Epithelial cell of prostate (primary cell): ENCODE data around the gene MRTFA.

Experiments used
- DNase-seq: peaks from one replicate; pipeline ENCODE4 v3.0.0-alpha.2; 2011; ENCODE audit warnings: low read depth, low spot score
- H3K27ac ChIP-seq: fragments of 450-650 bp; 2 replicates; pipeline ENCODE4 v1.5.1; 2017; ENCODE audit warnings: mild to moderate bottlenecking

MRTFA gene

GRCh38 chr22:40446203-40446602, 190.3 kb downstream of the MRTFA start:
- H3K27ac ChIP-seq = no peak overlapping the region
- no peak for DNase-seq

GRCh38 chr22:40444178-40444831, 192.2 kb downstream of the MRTFA start:
- DNase-seq = no peak
- no peak overlapping the region for H3K27ac ChIP-seq

GRCh38 chr22:40443732-40444131, 192.8 kb downstream of the MRTFA start:
- no peak overlapping the region for H3K27ac ChIP-seq
- no peak for DNase-seq

- DNase-seq = no peak
- H3K27ac ChIP-seq = no peak overlapping the region
These were observed 194.6 kb downstream of the MRTFA start for GRCh38 chr22:40441761-40442390.

- DNase-seq = no peak
- no peak overlapping the region for H3K27ac ChIP-seq
These were observed 199.8 kb downstream of the MRTFA start for GRCh38 chr22:40436505-40437431.

GRCh38 chr22:40434745-40435144, 201.8 kb downstream of the MRTFA start:
- no peak overlapping the region for H3K27ac ChIP-seq

GRCh38 chr22:40434106-40434505, 202.4 kb downstream of the MRTFA start:
- no peak overlapping the region for H3K27ac ChIP-seq
- no peak for DNase-seq

More at GRCh38 chr22:40434745-40435144, 201.8 kb downstream of the MRTFA start:
- DNase-seq = no peak

- no peak for DNase-seq
- no peak overlapping the region for H3K27ac ChIP-seq
These were observed 203.0 kb downstream of the MRTFA start for GRCh38 chr22:40433416-40434090.

GRCh38 chr22:40432625-40433024, 203.9 kb downstream of the MRTFA start:
- H3K27ac ChIP-seq = no peak overlapping the region
- DNase-seq = no peak

- DNase-seq = no peak
- H3K27ac ChIP-seq = no peak overlapping the region
These were observed 204.4 kb downstream of the MRTFA start for GRCh38 chr22:40432157-40432556.

GRCh38 chr22:40430991-40431390, 205.5 kb downstream of the MRTFA start:
- H3K27ac ChIP-seq = no peak overlapping the region
- DNase-seq = no peak

GRCh38 chr22:40429481-40429880, 207.0 kb downstream of the MRTFA start:
- H3K27ac ChIP-seq = no peak overlapping the region
- DNase-seq = no peak

- H3K27ac ChIP-seq = no peak overlapping the region
- no peak for DNase-seq
These were observed 207.7 kb downstream of the MRTFA start for GRCh38 chr22:40428796-40429195.

- no peak for DNase-seq
- no peak overlapping the region for H3K27ac ChIP-seq
These were observed 209.8 kb downstream of the MRTFA start for GRCh38 chr22:40426594-40427333.

- DNase-seq = no peak
- no peak overlapping the region for H3K27ac ChIP-seq
These were observed 211.4 kb downstream of the MRTFA start for GRCh38 chr22:40425082-40425481.

GRCh38 chr22:40423882-40424640, 212.5 kb downstream of the MRTFA start:
- no peak for DNase-seq
- H3K27ac ChIP-seq = no peak overlapping the region

- no peak for DNase-seq
- H3K27ac ChIP-seq = no peak overlapping the region
These were observed 213.2 kb downstream of the MRTFA start for GRCh38 chr22:40423310-40423688.

GRCh38 chr22:40422558-40423309, 213.8 kb downstream of the MRTFA start:
- no peak overlapping the region for H3K27ac ChIP-seq
- no peak for DNase-seq
